RWPE2 (cell line): ENCODE measurements around the gene LDLRAD4.

ENCODE experiments used
- ATAC-seq: fragments of 200-7000 bp; cut with Tn5 transposase; 3 replicates; pipeline ENCODE4 v1.9.1; 2021; ENCODE audit warnings: low read depth
- DNase-seq: peaks from one replicate; pipeline ENCODE4 v3.0.0-alpha.2; 2020; ENCODE audit warnings: low spot score
- H3K27ac ChIP-seq: fragments of 450-650 bp; 2 replicates; pipeline ENCODE4 v1.5.1; 2017; ENCODE audit warnings: mild to moderate bottlenecking; ENCODE audit not compliant: poor library complexity, severe bottlenecking
- H3K27me3 ChIP-seq: fragments of 250-450 bp; sonication (Bioruptor Pico); 2 replicates; pipeline ENCODE4 v1.5.1; 2021; ENCODE audit warnings: mild to moderate bottlenecking, moderate library complexity; ENCODE audit not compliant: insufficient read depth, poor library complexity, severe bottlenecking
- H3K36me3 ChIP-seq: fragments of 250-450 bp; sonication (Bioruptor Pico); 2 replicates; pipeline ENCODE4 v1.5.1; 2020; ENCODE audit warnings: low read depth, mild to moderate bottlenecking, moderate library complexity
- H3K4me1 ChIP-seq: fragments of 250-450 bp; sonication (Bioruptor Pico); 2 replicates; pipeline ENCODE4 v1.5.1; 2021; ENCODE audit warnings: mild to moderate bottlenecking, moderate library complexity; ENCODE audit not compliant: insufficient read depth, poor library complexity, severe bottlenecking
- H3K4me3 ChIP-seq: fragments of 250-450 bp; sonication (Bioruptor Pico); 2 replicates; pipeline ENCODE4 v1.5.1; 2021; ENCODE audit warnings: mild to moderate bottlenecking, moderate library complexity; ENCODE audit not compliant: severe bottlenecking
- H3K9me3 ChIP-seq: fragments of 250-450 bp; sonication (Bioruptor Pico); 2 replicates; pipeline ENCODE4 v1.5.1; 2021; ENCODE audit warnings: mild to moderate bottlenecking, moderate library complexity; ENCODE audit not compliant: severe bottlenecking
- TF ChIP-seq, protein P1 (sequence below): fragments of 450-650 bp; IDR thresholded peaks from one replicate; pipeline ENCODE4 v1.5.1; 2017; ENCODE audit warnings: mild to moderate bottlenecking, moderate library complexity; ENCODE audit not compliant: poor library complexity, severe bottlenecking

LDLRAD4 gene

DNA sequence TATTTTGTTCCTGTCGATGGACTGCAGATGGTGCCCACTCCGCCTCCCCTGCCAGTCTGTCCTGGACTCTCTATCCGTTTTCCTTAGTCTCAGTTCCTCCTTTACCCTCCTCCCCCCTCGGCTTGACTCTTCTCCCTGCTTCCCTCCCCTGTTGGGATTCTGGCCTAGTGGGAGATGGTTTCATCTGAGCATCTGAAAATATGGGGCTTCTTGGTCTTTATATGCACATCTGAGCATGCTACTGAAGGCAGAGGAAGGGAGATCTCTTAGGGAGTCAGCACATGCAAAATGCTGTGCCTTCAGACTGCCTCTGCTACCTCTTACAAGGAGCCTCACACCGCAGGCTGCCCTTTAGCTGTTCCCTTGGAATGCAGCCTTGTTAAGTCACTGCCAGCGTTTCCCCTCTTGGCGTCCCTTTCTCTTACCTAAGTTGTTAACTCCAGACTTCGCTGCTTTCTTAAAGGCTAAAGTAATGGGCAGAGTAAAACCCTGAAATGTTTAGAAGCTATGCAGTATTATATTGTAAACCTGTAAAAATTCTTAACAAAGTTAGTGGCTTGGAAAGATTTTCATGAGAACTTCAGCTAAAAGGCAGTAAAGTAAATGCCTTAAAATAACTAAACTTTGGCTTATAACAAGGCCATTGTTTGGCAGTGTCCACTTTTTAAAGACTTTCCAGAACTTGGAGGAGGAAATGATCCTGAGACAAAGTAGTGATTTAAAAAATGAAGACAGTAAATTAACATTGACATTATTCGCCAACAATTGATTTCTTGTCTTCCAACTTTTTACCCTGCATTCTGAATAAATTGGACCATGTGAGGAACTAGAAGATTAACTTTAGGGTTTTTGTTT lies 49.8 kb downstream of the LDLRAD4 start:
- Histone ChIP-seq H3K36me3 (no peaks in the 10 kb centered on the region), H3K27me3 (peaks cover 8% of the 10 kb centered on the region), H3K9me3 (no peaks in the 10 kb centered on the region), H3K4me3 (no peak overlapping the region), H3K4me1 (no peaks in the 10 kb centered on the region), H3K27ac (no peak overlapping the region)
- DNase-seq = no peak
- TF ChIP-seq, protein P1, sequence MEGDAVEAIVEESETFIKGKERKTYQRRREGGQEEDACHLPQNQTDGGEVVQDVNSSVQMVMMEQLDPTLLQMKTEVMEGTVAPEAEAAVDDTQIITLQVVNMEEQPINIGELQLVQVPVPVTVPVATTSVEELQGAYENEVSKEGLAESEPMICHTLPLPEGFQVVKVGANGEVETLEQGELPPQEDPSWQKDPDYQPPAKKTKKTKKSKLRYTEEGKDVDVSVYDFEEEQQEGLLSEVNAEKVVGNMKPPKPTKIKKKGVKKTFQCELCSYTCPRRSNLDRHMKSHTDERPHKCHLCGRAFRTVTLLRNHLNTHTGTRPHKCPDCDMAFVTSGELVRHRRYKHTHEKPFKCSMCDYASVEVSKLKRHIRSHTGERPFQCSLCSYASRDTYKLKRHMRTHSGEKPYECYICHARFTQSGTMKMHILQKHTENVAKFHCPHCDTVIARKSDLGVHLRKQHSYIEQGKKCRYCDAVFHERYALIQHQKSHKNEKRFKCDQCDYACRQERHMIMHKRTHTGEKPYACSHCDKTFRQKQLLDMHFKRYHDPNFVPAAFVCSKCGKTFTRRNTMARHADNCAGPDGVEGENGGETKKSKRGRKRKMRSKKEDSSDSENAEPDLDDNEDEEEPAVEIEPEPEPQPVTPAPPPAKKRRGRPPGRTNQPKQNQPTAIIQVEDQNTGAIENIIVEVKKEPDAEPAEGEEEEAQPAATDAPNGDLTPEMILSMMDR = no peak
- peak; percentile 41; the same call in 1 of the 3 replicates for ATAC-seq

DNA sequence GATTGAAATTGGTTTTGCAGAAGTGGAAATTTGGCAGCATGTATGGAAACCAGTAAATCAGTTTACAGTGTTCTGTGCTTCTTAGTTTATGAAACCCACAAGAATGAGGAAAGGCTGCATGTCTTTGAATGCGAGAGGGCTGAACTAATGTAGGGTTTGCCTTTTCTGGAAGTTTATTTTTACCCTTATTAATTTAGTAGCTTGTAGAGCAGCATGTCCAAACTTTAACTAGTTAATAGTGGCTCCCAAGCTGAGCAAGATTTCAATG lies 50.4 kb downstream of the LDLRAD4 start:
- no peaks in the 10 kb centered on the region for H3K9me3 ChIP-seq
- TF ChIP-seq, protein P1 = no peak
- H3K4me3 ChIP-seq = no peak overlapping the region
- H3K4me1 ChIP-seq = no peaks in the 10 kb centered on the region
- ATAC-seq (no peak), DNase-seq (no peak)
- no peak overlapping the region for H3K27ac ChIP-seq
- H3K36me3 ChIP-seq = no peaks in the 10 kb centered on the region
- peaks cover 8% of the 10 kb centered on the region for H3K27me3 ChIP-seq

- Histone ChIP-seq H3K4me3 (no peak overlapping the region), H3K27me3 (peaks cover 8% of the 10 kb centered on the region), H3K9me3 (no peaks in the 10 kb centered on the region), H3K36me3 (no peaks in the 10 kb centered on the region), H3K27ac (no peak overlapping the region), H3K4me1 (no peaks in the 10 kb centered on the region)
- no peak for DNase-seq
- no peak for ATAC-seq
- TF ChIP-seq, protein P1 = no peak
These were observed 51.0 kb downstream of the LDLRAD4 start for GRCh38 chr18:13269521-13270011.

DNA sequence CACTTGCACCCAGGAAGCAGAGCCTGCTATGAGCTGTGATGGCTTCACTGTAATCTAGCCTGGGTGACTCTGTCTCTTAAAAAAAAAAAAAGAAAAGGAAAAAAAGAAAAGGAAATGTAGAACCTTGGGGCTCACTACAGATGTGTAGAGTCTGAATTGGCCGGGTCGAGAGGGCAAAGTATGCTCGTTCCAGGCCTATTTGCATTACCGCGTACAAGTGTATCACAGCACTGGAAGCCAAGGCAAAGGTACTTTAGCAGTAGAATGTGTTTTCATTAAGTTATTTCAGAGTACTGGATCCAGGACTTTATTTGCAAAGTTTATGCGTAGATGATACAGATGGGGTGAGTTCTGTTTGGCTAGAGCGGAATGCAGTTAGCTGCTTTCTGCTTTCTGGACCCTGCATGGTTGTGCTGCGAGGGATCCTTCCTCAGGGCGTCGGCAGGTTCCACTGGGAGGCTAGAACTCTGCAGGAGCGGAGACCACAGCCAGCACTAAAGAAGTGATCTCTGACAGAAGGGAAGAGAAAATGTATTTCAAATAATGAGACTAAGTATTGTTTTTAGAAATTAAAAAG lies 51.8 kb downstream of the LDLRAD4 start:
- H3K27me3 ChIP-seq = peaks cover 8% of the 10 kb centered on the region
- H3K4me3 ChIP-seq = no peak overlapping the region
- no peaks in the 10 kb centered on the region for H3K9me3 ChIP-seq
- TF ChIP-seq, protein P1 = no peak
- DNase-seq (no peak), ATAC-seq (no peak)
- H3K36me3 ChIP-seq = no peaks in the 10 kb centered on the region
- H3K27ac ChIP-seq = no peak overlapping the region
- no peaks in the 10 kb centered on the region for H3K4me1 ChIP-seq

- ATAC-seq = no peak
- H3K27ac ChIP-seq = no peak overlapping the region
These were observed 52.8 kb downstream of the LDLRAD4 start for GRCh38 chr18:13271302-13271911.

More at GRCh38 chr18:13271302-13271911, 52.8 kb downstream of the LDLRAD4 start:
- TF ChIP-seq, protein P1 = no peak
- DNase-seq = no peak
- no peaks in the 10 kb centered on the region for H3K36me3 ChIP-seq
- H3K4me1 ChIP-seq = no peaks in the 10 kb centered on the region
- no peak overlapping the region for H3K4me3 ChIP-seq
- H3K27me3 ChIP-seq = peaks cover 8% of the 10 kb centered on the region
- no peaks in the 10 kb centered on the region for H3K9me3 ChIP-seq
